HG02759 (cell line): Measurements from ENCODE around the gene SPHK2.
"Not testable (repeated sequence)": the region's sequence is repeated elsewhere in the genome, so short reads cannot be mapped to it uniquely, and the experiment has no call there.

Experiments
- ATAC-seq: cut with Tn5 transposase; IDR thresholded peaks from one replicate; pipeline ENCODE4 v1.9.1; 2021; ENCODE audit warnings: mild to moderate bottlenecking, moderate library complexity; ENCODE audit not compliant: unreplicated experiment

Gene SPHK2

GRCh38 chr19:48618916-48619691, at the start of gene SPHK2, which contains the start of gene RPL18:
Gene SPHK2, plus strand, starts transcription at chr19:48619506. Its CDS starts 1,009 bp downstream, at chr19:48620515.
Gene RPL18, minus strand, starts transcription at chr19:48619178. Its CDS starts 35 bp downstream, at chr19:48619143.
- peak; percentile 85 for ATAC-seq

GRCh38 chr19:48569814-48570213, 49.5 kb upstream of the SPHK2 start:
- no peak for ATAC-seq

- ATAC-seq = no peak
Measured at GRCh38 chr19:48571378-48572162, 47.7 kb upstream of the SPHK2 start.

GRCh38 chr19:48573163-48573505, 46.2 kb upstream of the SPHK2 start:
- no peak for ATAC-seq

- ATAC-seq = no peak
Measured at GRCh38 chr19:48575931-48576622, 43.2 kb upstream of the SPHK2 start.

GRCh38 chr19:48577908-48578307, 41.4 kb upstream of the SPHK2 start:
- not testable (repeated sequence) for ATAC-seq

GRCh38 chr19:48578891-48579290, 40.4 kb upstream of the SPHK2 start:
- ATAC-seq = no peak

GRCh38 chr19:48582168-48582567, 37.1 kb upstream of the SPHK2 start:
- ATAC-seq = no peak

GRCh38 chr19:48587387-48587786, 31.9 kb upstream of the SPHK2 start:
- ATAC-seq = no peak

- no peak for ATAC-seq
Measured at GRCh38 chr19:48588670-48589401, 30.5 kb upstream of the SPHK2 start.

- no peak for ATAC-seq
Measured at GRCh38 chr19:48591021-48591420, 28.3 kb upstream of the SPHK2 start.

GRCh38 chr19:48595171-48595570, 24.1 kb upstream of the SPHK2 start:
- no peak for ATAC-seq

GRCh38 chr19:48595833-48596232, 23.5 kb upstream of the SPHK2 start:
- ATAC-seq = no peak

- ATAC-seq = no peak
Measured at GRCh38 chr19:48596237-48596636, 23.1 kb upstream of the SPHK2 start.

- ATAC-seq = no peak
Measured at GRCh38 chr19:48596679-48597465, 22.4 kb upstream of the SPHK2 start.

GRCh38 chr19:48598996-48599700, 20.2 kb upstream of the SPHK2 start:
- no peak for ATAC-seq

- ATAC-seq = no peak
Measured at GRCh38 chr19:48600679-48601417, 18.5 kb upstream of the SPHK2 start.

GRCh38 chr19:48603001-48603400, 16.3 kb upstream of the SPHK2 start:
- ATAC-seq = no peak

- no peak for ATAC-seq
Measured at GRCh38 chr19:48603449-48603848, 15.9 kb upstream of the SPHK2 start.
